Measurements from ENCODE around the gene ADGRV1.

DNA sequence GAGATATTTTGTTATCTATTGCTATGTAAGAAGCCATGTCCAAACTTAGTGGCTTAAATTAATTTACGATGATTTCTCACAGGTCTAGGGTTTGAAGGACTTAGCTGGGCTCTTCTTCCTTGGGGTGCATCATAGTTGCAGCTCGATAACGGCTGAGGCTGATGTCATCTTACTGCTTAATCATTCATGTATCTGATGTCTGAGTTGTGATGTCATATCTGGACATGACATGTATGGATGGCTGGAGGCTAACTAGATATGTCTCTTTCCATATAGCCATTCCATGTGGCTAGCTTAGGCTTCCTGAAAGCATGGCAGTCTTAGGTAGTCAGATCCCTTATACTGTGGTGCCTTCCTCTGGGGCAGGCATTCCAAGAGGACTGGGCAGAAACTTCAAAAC is 31.6 kb downstream of the ADGRV1 start:
- TF ChIP-seq YY1 (IDR thresholded peaks at IDR 0.05; ENCODE audit: insufficient read depth, insufficient read length) (no peak), ZNF274 (IDR thresholded peaks at IDR 0.05; ENCODE audit: low read depth, low read length) (no peak)
